Uterus (tissue), 4 donors: ENCODE data around the gene ANKS6. TPM values are rescaled to one million over a fixed set of nuclear protein-coding genes. Genes with fewer than 3 reads are reported as not detected.

Experiments used
- DNase-seq, 2 donors: peaks; one replicate each; pipeline ENCODE4 v3.0.0-alpha.2; 2019 to 2020
- H3K27ac ChIP-seq, 2 donors: fragments of 200-600 bp; sonication (generic); 1 replicate in 1 of 2; 2 replicates in 1 of 2; pipeline ENCODE4 v1.5.1; 2016 to 2018
- H3K27me3 ChIP-seq, 2 donors: fragments of 200-600 bp; sonication (generic); one replicate each; pipeline ENCODE4 v1.5.1; 2018 to 2019; ENCODE audit warnings: control low read depth in 1 of 2
- H3K36me3 ChIP-seq, 2 donors: fragments of 200-600 bp; sonication (generic); one replicate each; pipeline ENCODE4 v1.5.1; 2019; ENCODE audit warnings: control low read depth in 1 of 2
- H3K4me1 ChIP-seq, 2 donors: fragments of 200-600 bp; sonication (generic); one replicate each; pipeline ENCODE4 v1.5.1; 2018 to 2019; ENCODE audit warnings: control low read depth in 1 of 2
- H3K4me3 ChIP-seq, 2 donors: fragments of 200-600 bp; sonication (generic); 1 replicate in 1 of 2; 2 replicates in 1 of 2; pipeline ENCODE4 v1.5.1; 2018 to 2019; ENCODE audit warnings: mild to moderate bottlenecking in 1 of 2
- H3K9me3 ChIP-seq, 2 donors: fragments of 200-600 bp; sonication (generic); one replicate each; pipeline ENCODE4 v1.5.1; 2019; ENCODE audit warnings: control low read depth in 1 of 2
- POLR2A ChIP-seq, 2 donors: fragments of 450-650 bp; IDR thresholded peaks; one replicate each; pipeline ENCODE4 v1.6.1; 2016; ENCODE audit warnings: antibody characterized with exemption in 2 of 2, mild to moderate bottlenecking in 1 of 2, moderate library complexity in 1 of 2
- intact Hi-C: fragments of 100-400 bp; cut with DNase I; formaldehyde crosslinking; loops from one replicate; pipeline ENCODE4 v1.15.1; 2023; ENCODE audit warnings: low total_unique reads
- total RNA-seq, 4 donors: library from RNA; depleted of rRNA in 3 of 4; stranded (reverse); fragments of >200 nt in 3 of 4; gene quantifications; one replicate each; pipeline versions ENCODE4 v1.1.0 to v1.2.4, GENCODE V29; 2014 to 2023
- TF ChIP-seq, protein P1 (sequence below), 4 experiments: fragments of 200-600 bp in 2 of 4; fragments of 450-650 bp in 2 of 4; sonication (generic) in 2 of 4; IDR thresholded peaks; one replicate each; pipeline ENCODE4 v1.5.1; 2016 to 2019; ENCODE audit warnings: antibody characterized with exemption in 4 of 4, mild to moderate bottlenecking in 2 of 4, moderate library complexity in 1 of 4
- donor health status: DM: yes; HTN: yes; CAD: no.

The ANKS6 gene
- total RNA-seq, 4 donors from 2014 or later, result 2.6 to 26.9 (median 13.7) TPM

DNA sequence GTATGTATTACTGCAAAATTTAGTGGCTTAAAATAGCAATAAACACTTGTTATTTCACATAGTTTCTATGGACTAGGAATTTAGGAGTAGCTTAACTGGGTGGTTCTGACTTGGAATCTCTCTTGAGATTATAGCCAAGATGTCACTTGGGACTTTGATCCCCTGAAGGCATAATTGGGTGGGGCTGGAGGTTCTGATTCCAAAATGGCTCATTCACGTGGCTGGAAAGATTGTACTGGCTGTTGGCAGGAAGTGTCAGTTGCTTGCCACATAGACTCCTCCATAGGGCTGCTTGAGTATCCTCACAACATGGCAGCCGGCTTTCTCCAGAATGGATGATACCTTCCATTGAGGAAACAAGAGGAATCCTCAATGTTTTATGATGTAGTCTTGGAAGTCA lies 22.4 kb upstream of the ANKS6 start:
- Histone ChIP-seq H3K4me1 (no peaks in the 10 kb centered on the region), H3K36me3 (no peaks in the 10 kb centered on the region), H3K27me3 (no peaks in the 10 kb centered on the region), H3K9me3 (no peaks in the 10 kb centered on the region), H3K27ac (no peak overlapping the region), H3K4me3 (no peak overlapping the region)
- intact Hi-C loops, result no loop called here
- TF ChIP-seq, protein P1, sequence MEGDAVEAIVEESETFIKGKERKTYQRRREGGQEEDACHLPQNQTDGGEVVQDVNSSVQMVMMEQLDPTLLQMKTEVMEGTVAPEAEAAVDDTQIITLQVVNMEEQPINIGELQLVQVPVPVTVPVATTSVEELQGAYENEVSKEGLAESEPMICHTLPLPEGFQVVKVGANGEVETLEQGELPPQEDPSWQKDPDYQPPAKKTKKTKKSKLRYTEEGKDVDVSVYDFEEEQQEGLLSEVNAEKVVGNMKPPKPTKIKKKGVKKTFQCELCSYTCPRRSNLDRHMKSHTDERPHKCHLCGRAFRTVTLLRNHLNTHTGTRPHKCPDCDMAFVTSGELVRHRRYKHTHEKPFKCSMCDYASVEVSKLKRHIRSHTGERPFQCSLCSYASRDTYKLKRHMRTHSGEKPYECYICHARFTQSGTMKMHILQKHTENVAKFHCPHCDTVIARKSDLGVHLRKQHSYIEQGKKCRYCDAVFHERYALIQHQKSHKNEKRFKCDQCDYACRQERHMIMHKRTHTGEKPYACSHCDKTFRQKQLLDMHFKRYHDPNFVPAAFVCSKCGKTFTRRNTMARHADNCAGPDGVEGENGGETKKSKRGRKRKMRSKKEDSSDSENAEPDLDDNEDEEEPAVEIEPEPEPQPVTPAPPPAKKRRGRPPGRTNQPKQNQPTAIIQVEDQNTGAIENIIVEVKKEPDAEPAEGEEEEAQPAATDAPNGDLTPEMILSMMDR (IDR thresholded peaks at IDR 0.05), result no peak
- no peak for DNase-seq

GRCh38 chr9:98815391-98815951 lies 19.1 kb upstream of the ANKS6 start:
- Histone ChIP-seq H3K9me3 (no peaks in the 10 kb centered on the region), H3K27me3 (no peaks in the 10 kb centered on the region), H3K27ac (no peak overlapping the region), H3K4me3 (no peak overlapping the region), H3K36me3 (no peaks in the 10 kb centered on the region), H3K4me1 (no peaks in the 10 kb centered on the region)
- intact Hi-C loops, result no loop called here
- TF ChIP-seq POLR2A (IDR thresholded peaks at IDR 0.05), result no peak
- TF ChIP-seq, protein P1 (IDR thresholded peaks at IDR 0.05), result no peak
- no peak for DNase-seq

DNA sequence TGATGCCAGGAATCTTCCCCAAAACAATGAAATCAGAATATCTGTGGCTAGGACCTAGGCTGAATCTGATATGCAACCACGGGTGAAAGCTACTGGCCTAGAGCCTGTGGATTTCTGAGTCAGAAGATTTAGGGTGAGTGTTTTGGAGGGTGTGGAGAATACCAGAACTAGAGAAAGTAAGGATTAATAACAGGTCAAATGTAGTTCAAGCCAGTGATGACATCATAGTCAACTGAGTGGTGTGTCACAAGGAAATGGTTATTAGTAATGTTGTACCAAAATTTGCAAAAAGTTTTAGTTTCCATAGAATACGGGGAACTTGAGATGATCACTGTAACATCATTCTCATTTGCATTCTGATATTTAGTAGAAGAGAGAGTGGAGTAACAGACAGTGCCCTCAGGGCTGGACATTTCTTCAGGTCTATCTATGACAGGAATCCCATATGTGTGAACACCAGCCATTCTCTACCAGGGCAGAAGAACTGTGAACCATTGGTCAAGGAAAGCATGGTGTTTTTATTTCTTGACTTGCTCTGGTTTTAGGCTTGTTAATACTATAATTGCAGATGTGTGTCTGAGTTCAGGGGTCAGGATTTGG lies 14.8 kb upstream of the ANKS6 start:
- TF ChIP-seq, protein P1 (IDR thresholded peaks at IDR 0.05), result no peak
- no peaks in the 10 kb centered on the region for H3K9me3 ChIP-seq
- peaks cover 0 to 4% of the 10 kb centered on the region in 2 donors for H3K4me1 ChIP-seq
- intact Hi-C loops, result no loop called here
- no peak overlapping the region for H3K27ac ChIP-seq
- H3K36me3 ChIP-seq, result no peaks in the 10 kb centered on the region
- no peaks in the 10 kb centered on the region for H3K27me3 ChIP-seq
- no peak overlapping the region for H3K4me3 ChIP-seq
- DNase-seq, result no peak

DNA sequence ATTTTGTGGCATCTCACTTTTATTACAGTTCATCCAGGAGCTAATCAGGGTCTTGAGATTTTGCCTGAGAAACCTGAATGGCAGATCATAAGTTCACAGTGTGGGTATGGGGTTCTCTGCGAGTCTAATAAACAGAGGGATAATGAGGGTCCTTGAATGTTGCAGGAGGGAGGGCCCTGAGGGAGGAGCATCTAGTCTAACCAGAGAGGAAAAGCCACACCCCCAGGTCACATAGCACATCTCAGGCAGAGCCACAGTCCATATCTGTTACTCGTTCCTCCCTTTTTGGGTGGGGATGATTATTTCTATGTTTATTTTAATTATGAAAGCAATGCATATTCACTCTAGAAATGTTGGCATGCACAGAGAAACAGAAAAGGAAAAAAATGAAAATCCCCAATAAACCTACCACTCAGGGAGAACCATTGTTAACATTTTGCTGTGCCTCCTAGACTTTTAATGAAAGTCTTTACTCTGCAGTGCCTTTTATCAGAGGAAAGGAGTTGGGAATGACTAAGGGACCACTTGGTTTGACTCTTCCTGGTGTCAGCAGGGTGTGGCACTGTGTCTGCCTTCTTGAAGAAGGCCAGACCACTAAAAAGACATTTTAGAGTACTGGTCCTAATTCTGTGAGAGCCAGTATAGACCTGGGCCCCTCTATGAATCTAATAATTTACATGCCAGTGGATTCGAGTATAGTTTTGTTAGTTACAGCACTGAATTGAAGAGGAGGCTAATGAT lies 13.9 kb upstream of the ANKS6 start:
- no peaks in the 10 kb centered on the region for H3K27me3 ChIP-seq
- peaks cover 0 to 4% of the 10 kb centered on the region in 2 donors for H3K4me1 ChIP-seq
- H3K27ac ChIP-seq, result no peak overlapping the region
- H3K9me3 ChIP-seq, result no peaks in the 10 kb centered on the region
- H3K36me3 ChIP-seq, result no peaks in the 10 kb centered on the region
- DNase-seq, result no peak
- TF ChIP-seq, protein P1 (IDR thresholded peaks at IDR 0.05), result no peak
- TF ChIP-seq POLR2A (IDR thresholded peaks at IDR 0.05), result no peak
- H3K4me3 ChIP-seq, result no peak overlapping the region
- intact Hi-C loops, result no loop called here
